Measurements from ENCODE around the gene DAP3. TPM values are rescaled to one million over a fixed set of nuclear protein-coding genes. Genes with fewer than 3 reads are reported as not detected.
"Not testable (repeated sequence)": the region's sequence is repeated elsewhere in the genome, so short reads cannot be mapped to it uniquely, and the experiment has no call there.

DAP3 gene
- total RNA-seq, 6 donors from 2014 or later, result 60.8 to 233 (median 100) TPM

GRCh38 chr1:155759966-155760630 is 71.2 kb downstream of the DAP3 start:
- Histone ChIP-seq H3K36me3 (peaks cover 29 to 87% (median 48%) of the 10 kb centered on the region in 4 donors), H3K4me3 (no peak overlapping the region), H3K9me3 (no peaks in the 10 kb centered on the region), H3K27ac (no peak overlapping the region), H3K27me3 (no peaks in the 10 kb centered on the region), H3K4me1 (peaks cover 2 to 23% (median 10%) of the 10 kb centered on the region in 4 donors)
- 95 to 97% methylated on average over 4 of the region's 4 CpGs for WGBS, 2 donors
- no peak for TF ChIP-seq POLR2AphosphoS5 (IDR thresholded peaks at IDR 0.05)
- DNase-seq (no peak), ATAC-seq (ENCODE audit: low FRiP score in 2 of 2) (no peak)

- DNase-seq, result no peak
- H3K9me3 ChIP-seq, result no peaks in the 10 kb centered on the region
- peaks cover 31 to 87% (median 49%) of the 10 kb centered on the region in 4 donors for H3K36me3 ChIP-seq
- TF ChIP-seq CTCF (IDR thresholded peaks at IDR 0.05), result no peak
- TF ChIP-seq POLR2A (IDR thresholded peaks at IDR 0.05), result no peak
- TF ChIP-seq POLR2AphosphoS5 (IDR thresholded peaks at IDR 0.05), result no peak
- TF ChIP-seq EP300 (IDR thresholded peaks at IDR 0.05), result no peak
- no peak overlapping the region for H3K27ac ChIP-seq
- H3K4me1 ChIP-seq, result peaks cover 2 to 23% (median 10%) of the 10 kb centered on the region in 4 donors
- 97 to 100% methylated on average over 2 of the region's 2 CpGs for WGBS, 2 donors
- H3K27me3 ChIP-seq, result no peaks in the 10 kb centered on the region
- no peak overlapping the region for H3K4me3 ChIP-seq
- ATAC-seq (ENCODE audit: low FRiP score in 2 of 2), result no peak
These were observed 72.0 kb downstream of the DAP3 start for GRCh38 chr1:155760751-155761475.

- 68 to 71% methylated on average over 11 of the region's 11 CpGs for WGBS, 2 donors
- DNase-seq (no peak), ATAC-seq (ENCODE audit: low FRiP score in 2 of 2) (no peak)
- H3K27ac ChIP-seq, result no peak overlapping the region
- H3K4me3 ChIP-seq, result no peak overlapping the region
- no peaks in the 10 kb centered on the region for H3K27me3 ChIP-seq
- no peaks in the 10 kb centered on the region for H3K9me3 ChIP-seq
- TF ChIP-seq POLR2AphosphoS5 (IDR thresholded peaks at IDR 0.05) (no peak), POLR2A (IDR thresholded peaks at IDR 0.05) (no peak)
- H3K4me1 ChIP-seq, result peaks cover 2 to 23% (median 10%) of the 10 kb centered on the region in 4 donors
- H3K36me3 ChIP-seq, result peaks cover 27 to 87% (median 51%) of the 10 kb centered on the region in 4 donors
These were observed 73.0 kb downstream of the DAP3 start for GRCh38 chr1:155761736-155762405.

- peaks cover 2 to 23% (median 10%) of the 10 kb centered on the region in 4 donors for H3K4me1 ChIP-seq
- H3K27ac ChIP-seq, H3K27me3 ChIP-seq, H3K4me3 ChIP-seq, H3K9me3 ChIP-seq: not testable (repeated sequence)
- peak in 1 of 4 donors; percentile 63 for TF ChIP-seq EP300 (IDR thresholded peaks at IDR 0.05)
- peak in 1 of 2 donors; percentile 29 for TF ChIP-seq POLR2AphosphoS5 (IDR thresholded peaks at IDR 0.05)
- peaks cover 28 to 91% (median 53%) of the 10 kb centered on the region in 4 donors for H3K36me3 ChIP-seq
- WGBS, 2 donors, result 67 to 75% methylated on average over 6 of the region's 6 CpGs
- ATAC-seq (ENCODE audit: low FRiP score in 2 of 2) (peak; percentile 63 to 89), DNase-seq (peak in 1 of 2 donors; percentile 78)
These were observed 74.4 kb downstream of the DAP3 start for GRCh38 chr1:155763090-155763815.

GRCh38 chr1:155763989-155764388 is 75.1 kb downstream of the DAP3 start:
- not testable (repeated sequence) for H3K27me3 ChIP-seq; ATAC-seq (ENCODE audit: low FRiP score in 2 of 2); H3K4me3 ChIP-seq; H3K27ac ChIP-seq; H3K9me3 ChIP-seq
- peaks cover 2 to 23% (median 10%) of the 10 kb centered on the region in 4 donors for H3K4me1 ChIP-seq
- peak in 1 of 2 donors; percentile 52 for DNase-seq
- H3K36me3 ChIP-seq, result peaks cover 30 to 91% (median 57%) of the 10 kb centered on the region in 4 donors
- WGBS, 2 donors, result 69 to 80% methylated on average over 7 of the region's 7 CpGs

- H3K27me3 ChIP-seq; H3K4me3 ChIP-seq; DNase-seq; H3K27ac ChIP-seq; ATAC-seq (ENCODE audit: low FRiP score in 2 of 2); H3K9me3 ChIP-seq: not testable (repeated sequence)
- Histone ChIP-seq H3K4me1 (peaks cover 2 to 15% (median 8%) of the 10 kb centered on the region in 4 donors), H3K36me3 (peaks cover 26 to 91% (median 66%) of the 10 kb centered on the region in 4 donors)
- 89 to 93% methylated on average over 4 of the region's 5 CpGs for WGBS, 2 donors
These were observed 78.6 kb downstream of the DAP3 start for GRCh38 chr1:155767399-155767989.

Measured in upper lobe of left lung (tissue), 6 donors.